Prostate gland (tissue), 2 donors: Measurements from ENCODE around the gene XG.

Experiments
- CTCF ChIP-seq, 4 experiments: fragments of 200-600 bp in 2 of 4; fragments of 450-650 bp in 2 of 4; sonication (generic) in 2 of 4; IDR thresholded peaks; 1 replicate in 3 of 4; 2 replicates in 1 of 4; pipeline ENCODE4 v1.5.1; 2016 to 2019; ENCODE audit warnings: antibody characterized with exemption in 4 of 4, mild to moderate bottlenecking in 2 of 4, moderate library complexity in 2 of 4
- POLR2A ChIP-seq: fragments of 450-650 bp; IDR thresholded peaks from one replicate; pipeline ENCODE4 v1.6.1; 2016; ENCODE audit warnings: antibody characterized with exemption, mild to moderate bottlenecking

- no peak for TF ChIP-seq CTCF (IDR thresholded peaks at IDR 0.05)
- no peak for TF ChIP-seq POLR2A
These were observed 65.2 kb downstream of the XG start for GRCh38 chrX:2817036-2817435.
